Measurements from ENCODE around the gene CHSY1.
A peak's percentile ranks its signal among the peaks of the same experiment; 100 is the strongest.

Gene CHSY1

DNA sequence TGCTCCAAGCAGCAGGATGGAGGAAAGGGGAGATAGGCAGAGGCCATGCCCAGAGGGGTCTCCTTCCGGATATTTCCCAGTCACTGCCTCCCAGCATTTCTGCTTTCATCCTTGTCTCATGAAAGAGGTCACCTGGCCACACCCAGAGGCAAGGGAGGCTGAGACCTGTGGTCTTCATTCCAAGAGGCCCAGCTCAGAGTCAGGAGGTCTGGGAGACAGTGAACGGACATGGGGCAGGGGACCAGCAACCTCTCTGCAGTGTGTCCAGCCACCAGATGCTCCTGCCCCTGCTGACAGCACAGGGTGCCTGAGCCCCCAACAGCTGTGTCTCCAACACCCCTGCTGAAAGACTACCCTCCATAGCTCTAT lies 111.2 kb downstream of the CHSY1 start:
- no peaks in the 10 kb centered on the region for H3K9me2 ChIP-seq (replicated peaks; ENCODE audit: low read depth, low read length)
- H3K4me1 ChIP-seq (ENCODE audit: insufficient read depth, low read length, poor library complexity, severe bottlenecking): peaks cover 60% of the 10 kb centered on the region
- no peaks in the 10 kb centered on the region; the same call in 1 of the 2 replicates for H3K79me2 ChIP-seq (ENCODE audit: insufficient read depth, low read length)
- no peaks in the 10 kb centered on the region for H3K27me3 ChIP-seq (ENCODE audit: insufficient read depth, low read length, poor library complexity, severe bottlenecking)
- H3F3A ChIP-seq (ENCODE audit: low read depth): peaks cover 8% of the 10 kb centered on the region; the same call in 1 of the 2 replicates
- TF ChIP-seq, protein P1, sequence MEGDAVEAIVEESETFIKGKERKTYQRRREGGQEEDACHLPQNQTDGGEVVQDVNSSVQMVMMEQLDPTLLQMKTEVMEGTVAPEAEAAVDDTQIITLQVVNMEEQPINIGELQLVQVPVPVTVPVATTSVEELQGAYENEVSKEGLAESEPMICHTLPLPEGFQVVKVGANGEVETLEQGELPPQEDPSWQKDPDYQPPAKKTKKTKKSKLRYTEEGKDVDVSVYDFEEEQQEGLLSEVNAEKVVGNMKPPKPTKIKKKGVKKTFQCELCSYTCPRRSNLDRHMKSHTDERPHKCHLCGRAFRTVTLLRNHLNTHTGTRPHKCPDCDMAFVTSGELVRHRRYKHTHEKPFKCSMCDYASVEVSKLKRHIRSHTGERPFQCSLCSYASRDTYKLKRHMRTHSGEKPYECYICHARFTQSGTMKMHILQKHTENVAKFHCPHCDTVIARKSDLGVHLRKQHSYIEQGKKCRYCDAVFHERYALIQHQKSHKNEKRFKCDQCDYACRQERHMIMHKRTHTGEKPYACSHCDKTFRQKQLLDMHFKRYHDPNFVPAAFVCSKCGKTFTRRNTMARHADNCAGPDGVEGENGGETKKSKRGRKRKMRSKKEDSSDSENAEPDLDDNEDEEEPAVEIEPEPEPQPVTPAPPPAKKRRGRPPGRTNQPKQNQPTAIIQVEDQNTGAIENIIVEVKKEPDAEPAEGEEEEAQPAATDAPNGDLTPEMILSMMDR (conservative IDR thresholded peaks at IDR 0.05; ENCODE audit: low read length): no peak
- no peak for TF ChIP-seq EZH2phosphoT487 (IDR thresholded peaks at IDR 0.05; ENCODE audit: borderline replicate concordance)
- H3K36me3 ChIP-seq (ENCODE audit: insufficient read depth, low read length): no peaks in the 10 kb centered on the region
- H2AFZ ChIP-seq (ENCODE audit: low read length): no peak overlapping the region
- no peaks in the 10 kb centered on the region for H3K9me3 ChIP-seq (ENCODE audit: insufficient read depth, low read depth, low read length)
- no peak overlapping the region for H3K4me3 ChIP-seq (ENCODE audit: low read length, poor library complexity, severe bottlenecking)
- H4K20me1 ChIP-seq (ENCODE audit: insufficient read depth, low read length, poor library complexity, severe bottlenecking): no peaks in the 10 kb centered on the region
- H3K4me2 ChIP-seq (ENCODE audit: low read depth, low read length, poor library complexity, severe bottlenecking): no peak overlapping the region
- H3K9ac ChIP-seq (ENCODE audit: low read depth, low read length, poor library complexity, severe bottlenecking): no peak overlapping the region

DNA sequence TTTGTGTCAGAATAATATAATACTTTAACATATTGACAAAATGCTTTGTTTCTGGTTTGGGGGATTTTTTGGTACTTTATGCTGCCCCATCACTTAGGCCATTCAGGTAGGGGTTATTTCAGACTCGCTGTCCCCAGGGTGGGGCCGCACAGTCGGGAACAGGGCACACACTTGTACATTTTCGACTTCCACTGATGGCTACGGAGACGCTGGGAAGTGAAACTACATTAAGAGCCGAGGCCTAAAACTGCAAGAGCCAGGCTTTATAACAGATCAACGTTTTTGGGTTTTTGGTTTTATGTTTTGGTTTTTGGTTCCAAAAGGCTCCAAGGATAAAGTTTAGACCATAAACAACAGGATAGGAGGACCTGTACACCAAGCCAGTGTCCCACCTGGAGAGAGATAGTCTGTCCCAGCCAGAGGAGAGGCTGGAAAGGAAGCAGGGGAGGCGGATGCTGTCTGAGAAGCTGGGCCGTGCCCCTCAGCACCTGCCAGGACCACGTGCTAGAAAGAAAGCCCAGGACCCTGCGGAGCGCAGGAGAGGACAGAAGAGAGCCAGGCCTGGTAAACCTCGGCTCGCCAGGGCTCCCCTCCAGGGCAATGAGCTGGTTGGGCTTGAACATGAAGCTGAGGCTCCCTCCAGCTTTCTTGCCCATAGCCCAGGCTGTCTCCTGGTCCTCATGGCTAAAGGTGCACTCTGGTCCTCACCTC lies 111.7 kb downstream of the CHSY1 start:
- Histone ChIP-seq H3K9ac (ENCODE audit: low read depth, low read length, poor library complexity, severe bottlenecking) (no peak overlapping the region), H3K9me3 (ENCODE audit: insufficient read depth, low read depth, low read length) (no peaks in the 10 kb centered on the region), H3K4me3 (ENCODE audit: low read length, poor library complexity, severe bottlenecking) (no peak overlapping the region), H3K36me3 (ENCODE audit: insufficient read depth, low read length) (no peaks in the 10 kb centered on the region), H4K20me1 (ENCODE audit: insufficient read depth, low read length, poor library complexity, severe bottlenecking) (no peaks in the 10 kb centered on the region), H3K27me3 (ENCODE audit: insufficient read depth, low read length, poor library complexity, severe bottlenecking) (no peaks in the 10 kb centered on the region), H3K4me2 (ENCODE audit: low read depth, low read length, poor library complexity, severe bottlenecking) (no peak overlapping the region), H3F3A (ENCODE audit: low read depth) (peaks cover 11% of the 10 kb centered on the region; the same call in 1 of the 2 replicates), H3K9me2 (replicated peaks; ENCODE audit: low read depth, low read length) (no peaks in the 10 kb centered on the region), H3K4me1 (ENCODE audit: insufficient read depth, low read length, poor library complexity, severe bottlenecking) (peaks cover 60% of the 10 kb centered on the region), H3K79me2 (ENCODE audit: insufficient read depth, low read length) (no peaks in the 10 kb centered on the region; the same call in 1 of the 2 replicates), H2AFZ (ENCODE audit: low read length) (no peak overlapping the region)
- TF ChIP-seq EZH2phosphoT487 (IDR thresholded peaks at IDR 0.05; ENCODE audit: borderline replicate concordance): no peak
- TF ChIP-seq, protein P1 (conservative IDR thresholded peaks at IDR 0.05; ENCODE audit: low read length): no peak

DNA sequence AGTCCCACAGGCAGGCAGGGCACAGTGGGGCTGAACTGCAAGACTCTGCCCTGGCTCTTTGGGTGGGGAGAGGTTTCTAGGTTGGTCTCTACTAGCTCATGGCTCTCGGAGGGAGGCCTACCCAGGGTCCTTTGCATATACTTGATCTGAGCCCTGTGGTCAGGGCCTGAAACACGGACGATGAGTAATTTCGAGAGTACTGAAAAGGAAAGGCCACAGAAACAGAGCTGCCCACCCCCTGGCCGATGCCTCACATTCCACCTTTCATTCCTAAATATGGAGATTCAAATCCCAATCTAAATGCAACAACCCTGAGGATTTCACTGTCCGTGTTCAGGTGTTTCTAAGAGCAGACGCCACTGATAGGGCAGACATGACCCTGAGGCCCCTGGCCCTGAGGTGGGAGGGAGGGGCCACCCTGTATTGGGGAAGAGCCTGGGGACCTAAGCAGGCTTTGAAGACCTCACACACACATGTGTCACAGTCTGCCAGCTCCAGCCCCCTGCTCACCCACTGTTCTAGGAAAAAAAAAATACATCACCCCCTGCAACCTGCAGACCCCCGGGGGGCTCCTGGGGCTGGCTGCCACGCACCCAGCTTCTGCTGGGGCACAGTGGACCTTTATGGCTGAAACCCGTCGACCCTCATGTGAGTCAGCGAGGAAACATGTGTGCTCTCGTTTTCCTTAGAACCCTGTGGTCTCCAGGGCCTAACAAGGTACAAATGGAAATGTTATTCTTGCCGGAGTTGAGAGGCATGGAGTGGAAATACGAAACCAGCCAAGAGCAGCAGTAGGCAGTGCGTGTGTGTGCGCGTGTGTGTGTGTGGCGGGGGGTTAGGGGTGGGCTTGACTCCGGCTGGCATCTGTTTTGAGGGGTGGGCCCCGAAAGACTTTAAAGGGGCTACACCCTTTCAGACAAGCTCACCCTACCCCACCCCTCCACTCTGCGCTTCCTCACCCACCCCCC lies 112.7 kb downstream of the CHSY1 start:
- Histone ChIP-seq H3K36me3 (ENCODE audit: insufficient read depth, low read length) (no peaks in the 10 kb centered on the region), H2AFZ (ENCODE audit: low read length) (no peak overlapping the region), H3F3A (ENCODE audit: low read depth) (peaks cover 11% of the 10 kb centered on the region; the same call in 1 of the 2 replicates), H3K79me2 (ENCODE audit: insufficient read depth, low read length) (no peaks in the 10 kb centered on the region; the same call in 1 of the 2 replicates), H3K4me1 (ENCODE audit: insufficient read depth, low read length, poor library complexity, severe bottlenecking) (peaks cover 54% of the 10 kb centered on the region), H3K27me3 (ENCODE audit: insufficient read depth, low read length, poor library complexity, severe bottlenecking) (no peaks in the 10 kb centered on the region), H3K4me3 (ENCODE audit: low read length, poor library complexity, severe bottlenecking) (no peak overlapping the region), H3K4me2 (ENCODE audit: low read depth, low read length, poor library complexity, severe bottlenecking) (peak overlapping the region; percentile 64), H3K9me2 (replicated peaks; ENCODE audit: low read depth, low read length) (no peaks in the 10 kb centered on the region), H3K9me3 (ENCODE audit: insufficient read depth, low read depth, low read length) (peaks cover 3% of the 10 kb centered on the region; the same call in 1 of the 2 replicates), H3K9ac (ENCODE audit: low read depth, low read length, poor library complexity, severe bottlenecking) (peak overlapping the region; percentile 63), H4K20me1 (ENCODE audit: insufficient read depth, low read length, poor library complexity, severe bottlenecking) (no peaks in the 10 kb centered on the region)
- no peak for TF ChIP-seq EZH2phosphoT487 (IDR thresholded peaks at IDR 0.05; ENCODE audit: borderline replicate concordance)
- TF ChIP-seq, protein P1 (conservative IDR thresholded peaks at IDR 0.05; ENCODE audit: low read length): no peak
